Measurements from ENCODE around the gene NUBP2.

Gene NUBP2

GRCh38 chr16:1766231-1766630 is 16.5 kb upstream of the NUBP2 start:
- no peaks in the 10 kb centered on the region for H3K27me3 Mint-ChIP-seq (ENCODE audit: low read depth)
- H3K9me3 Mint-ChIP-seq = no peaks in the 10 kb centered on the region
- no peak overlapping the region for H3K4me3 Mint-ChIP-seq
- no peaks in the 10 kb centered on the region for H3K4me1 Mint-ChIP-seq
- TF ChIP-seq CTCF (IDR thresholded peaks at IDR 0.05; ENCODE audit: unreplicated experiment in 3 of 3) = no peak
- H3K36me3 Mint-ChIP-seq (ENCODE audit: low read depth) = peaks cover 7% of the 10 kb centered on the region
- no peak overlapping the region for H3K27ac Mint-ChIP-seq

GRCh38 chr16:1766701-1767100 is 16.1 kb upstream of the NUBP2 start:
- Mint-ChIP-seq H3K27me3 (ENCODE audit: low read depth) (no peaks in the 10 kb centered on the region), H3K36me3 (ENCODE audit: low read depth) (peaks cover 3% of the 10 kb centered on the region), H3K27ac (no peak overlapping the region), H3K4me3 (no peak overlapping the region), H3K9me3 (no peaks in the 10 kb centered on the region), H3K4me1 (peaks cover under 1% of the 10 kb centered on the region)
- TF ChIP-seq CTCF (IDR thresholded peaks at IDR 0.05; ENCODE audit: unreplicated experiment in 3 of 3) = no peak

- H3K4me3 Mint-ChIP-seq = peak overlapping the region in 1 of 3 experiments; percentile 51
- H3K9me3 Mint-ChIP-seq = no peaks in the 10 kb centered on the region
- no peak for TF ChIP-seq CTCF (IDR thresholded peaks at IDR 0.05; ENCODE audit: unreplicated experiment in 3 of 3)
- peaks cover 3% of the 10 kb centered on the region for H3K36me3 Mint-ChIP-seq (ENCODE audit: low read depth)
- peaks cover 7% of the 10 kb centered on the region for H3K4me1 Mint-ChIP-seq
- H3K27me3 Mint-ChIP-seq (ENCODE audit: low read depth) = no peaks in the 10 kb centered on the region
- H3K27ac Mint-ChIP-seq = no peak overlapping the region
Measured at GRCh38 chr16:1767116-1767994, 15.4 kb upstream of the NUBP2 start.

GRCh38 chr16:1768061-1768766 is 14.5 kb upstream of the NUBP2 start:
- Mint-ChIP-seq H3K27me3 (ENCODE audit: low read depth) (no peaks in the 10 kb centered on the region), H3K27ac (no peak overlapping the region), H3K36me3 (ENCODE audit: low read depth) (peaks cover 3% of the 10 kb centered on the region), H3K4me3 (peak overlapping the region in 1 of 3 experiments; percentile 34), H3K4me1 (peaks cover 8% of the 10 kb centered on the region), H3K9me3 (no peaks in the 10 kb centered on the region)
- TF ChIP-seq CTCF (IDR thresholded peaks at IDR 0.05; ENCODE audit: unreplicated experiment in 3 of 3) = no peak

GRCh38 chr16:1768767-1769401 is 13.9 kb upstream of the NUBP2 start:
- Mint-ChIP-seq H3K4me1 (peaks cover 8% of the 10 kb centered on the region), H3K4me3 (no peak overlapping the region), H3K27me3 (ENCODE audit: low read depth) (no peaks in the 10 kb centered on the region), H3K36me3 (ENCODE audit: low read depth) (peaks cover 3% of the 10 kb centered on the region), H3K9me3 (no peaks in the 10 kb centered on the region), H3K27ac (no peak overlapping the region)
- no peak for TF ChIP-seq CTCF (IDR thresholded peaks at IDR 0.05; ENCODE audit: unreplicated experiment in 3 of 3)

All from nephron (organoid).